ENCODE results near the gene MAN1B1.
"Not testable (repeated sequence)": the region's sequence is repeated elsewhere in the genome, so short reads cannot be mapped to it uniquely, and the experiment has no call there.

Gene MAN1B1

GRCh38 chr9:137110147-137110910 is 23.5 kb downstream of the MAN1B1 start:
- no peak for DNase-seq (ENCODE audit: low read depth in 2 of 2)

GRCh38 chr9:137110911-137111787 is 24.4 kb downstream of the MAN1B1 start:
- DNase-seq (ENCODE audit: low read depth in 2 of 2), result no peak

GRCh38 chr9:137111788-137112563 is 25.2 kb downstream of the MAN1B1 start:
- DNase-seq (ENCODE audit: low read depth in 2 of 2), result no peak

GRCh38 chr9:137112564-137113384 is 26.0 kb downstream of the MAN1B1 start:
- no peak for DNase-seq (ENCODE audit: low read depth in 2 of 2)

- no peak for DNase-seq (ENCODE audit: low read depth in 2 of 2)
Measured at GRCh38 chr9:137113385-137114159, 26.8 kb downstream of the MAN1B1 start.

GRCh38 chr9:137114220-137114612 is 27.4 kb downstream of the MAN1B1 start:
- no peak for DNase-seq (ENCODE audit: low read depth in 2 of 2)

GRCh38 chr9:137114613-137115393 is 28.0 kb downstream of the MAN1B1 start, which contains the start of gene DPP7:
Gene DPP7, minus strand, starts transcription at chr9:137114733. Its CDS starts 20 bp downstream, at chr9:137114713.
- peak; percentile 74 to 76 for DNase-seq (ENCODE audit: low read depth in 2 of 2)

- no peak for DNase-seq (ENCODE audit: low read depth in 2 of 2)
Measured at GRCh38 chr9:137115394-137116026, 28.7 kb downstream of the MAN1B1 start.

GRCh38 chr9:137116027-137116507 is 29.3 kb downstream of the MAN1B1 start:
- no peak for DNase-seq (ENCODE audit: low read depth in 2 of 2)

- DNase-seq (ENCODE audit: low read depth in 2 of 2), result no peak
Measured at GRCh38 chr9:137116728-137117127, 29.9 kb downstream of the MAN1B1 start.

- no peak for DNase-seq (ENCODE audit: low read depth in 2 of 2)
Measured at GRCh38 chr9:137117269-137117731, 30.5 kb downstream of the MAN1B1 start.

- not testable (repeated sequence) for DNase-seq (ENCODE audit: low read depth in 2 of 2)
Measured at GRCh38 chr9:137118092-137118603, 31.4 kb downstream of the MAN1B1 start.

- DNase-seq (ENCODE audit: low read depth in 2 of 2), result not testable (repeated sequence)
Measured at GRCh38 chr9:137121927-137122795, 35.4 kb downstream of the MAN1B1 start.

GRCh38 chr9:137122796-137123467 is 36.1 kb downstream of the MAN1B1 start:
- not testable (repeated sequence) for DNase-seq (ENCODE audit: low read depth in 2 of 2)

- DNase-seq (ENCODE audit: low read depth in 2 of 2), result no peak
Measured at GRCh38 chr9:137123468-137123837, 36.7 kb downstream of the MAN1B1 start.

GRCh38 chr9:137123952-137124462 is 37.2 kb downstream of the MAN1B1 start:
- DNase-seq (ENCODE audit: low read depth in 2 of 2), result not testable (repeated sequence)

GRCh38 chr9:137126786-137127185 is 40.0 kb downstream of the MAN1B1 start:
- DNase-seq (ENCODE audit: low read depth in 2 of 2), result no peak
